ENCODE results near the gene OTOF. TPM values are rescaled to one million over a fixed set of nuclear protein-coding genes. Genes with fewer than 3 reads are reported as not detected.

Gene OTOF
- total and polyA plus RNA-seq, 10 donors: 0.06 to 1.6 (median 0.25) TPM

- DNase-seq: peak; percentile 56
- peaks cover 3 to 20% (median 15%) of the 10 kb centered on the region in 8 donors for H3K9me3 ChIP-seq
- H3K27me3 ChIP-seq (replicated peaks in 1 of 7): no peaks in the 10 kb centered on the region
- WGBS, 5 donors: 86 to 91% (median 89%) methylated on average over 19 to 22 of the region's 22 CpGs
- intact Hi-C loops (cut with DNase I; ENCODE audit: low total_unique reads): no loop called here
- TF ChIP-seq CTCF (IDR thresholded peaks at IDR 0.05 in 8 of 11, conservative IDR thresholded peaks at IDR 0.05 in 3 of 11): no peak
- no peak for TF ChIP-seq POLR2AphosphoS5 (IDR thresholded peaks at IDR 0.05)
- TF ChIP-seq POLR2A (IDR thresholded peaks at IDR 0.05): no peak
- H3K36me3 ChIP-seq: no peaks in the 10 kb centered on the region
- no peak overlapping the region for H3K4me3 ChIP-seq
- peaks cover 0 to 21% (median 4%) of the 10 kb centered on the region in 6 donors for H3K4me1 ChIP-seq
- no peak overlapping the region for H3K27ac ChIP-seq
These were observed 11.1 kb downstream of the OTOF start for GRCh38 chr2:26466662-26467310.

DNA sequence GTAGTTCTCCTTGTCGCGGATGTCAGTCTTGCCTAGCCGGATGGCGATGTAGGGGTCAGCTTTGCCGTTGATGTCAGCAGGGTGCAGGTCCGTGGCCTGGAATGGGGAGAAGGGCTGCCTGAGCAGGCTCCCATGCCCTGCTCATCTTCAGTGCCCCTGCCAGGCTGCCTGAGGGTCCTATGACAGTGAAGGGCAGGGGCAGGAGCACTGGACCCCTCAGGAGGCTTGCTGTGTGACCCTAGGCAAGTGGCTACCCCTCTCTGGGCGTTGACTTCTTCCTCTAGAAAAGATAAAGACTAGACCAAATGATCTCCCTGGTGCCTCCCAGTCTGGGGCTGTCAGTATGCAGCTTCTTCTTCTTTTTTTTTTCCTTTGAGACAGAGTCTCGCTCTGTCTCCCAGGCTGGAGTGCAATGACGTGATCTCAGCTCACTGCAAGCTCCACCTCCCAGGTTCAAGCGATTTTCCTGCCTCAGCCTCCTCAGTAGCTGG lies 11.9 kb downstream of the OTOF start:
- DNase-seq: peak; percentile 63
- no peak overlapping the region for H3K27ac ChIP-seq
- peaks cover 3 to 20% (median 15%) of the 10 kb centered on the region in 8 donors for H3K9me3 ChIP-seq
- no peak for TF ChIP-seq POLR2AphosphoS5 (IDR thresholded peaks at IDR 0.05)
- no peak for TF ChIP-seq CTCF (IDR thresholded peaks at IDR 0.05 in 8 of 11, conservative IDR thresholded peaks at IDR 0.05 in 3 of 11)
- no peak for TF ChIP-seq POLR2A (IDR thresholded peaks at IDR 0.05)
- H3K36me3 ChIP-seq: no peaks in the 10 kb centered on the region
- H3K4me3 ChIP-seq: no peak overlapping the region
- intact Hi-C loops (cut with DNase I; ENCODE audit: low total_unique reads): no loop called here
- H3K27me3 ChIP-seq (replicated peaks in 1 of 7): no peaks in the 10 kb centered on the region
- 83 to 95% (median 89%) methylated on average over 7 to 10 of the region's 10 CpGs for whole genome bisulfite sequencing, 5 donors
- H3K4me1 ChIP-seq: peaks cover 0 to 21% (median 4%) of the 10 kb centered on the region in 6 donors

DNA sequence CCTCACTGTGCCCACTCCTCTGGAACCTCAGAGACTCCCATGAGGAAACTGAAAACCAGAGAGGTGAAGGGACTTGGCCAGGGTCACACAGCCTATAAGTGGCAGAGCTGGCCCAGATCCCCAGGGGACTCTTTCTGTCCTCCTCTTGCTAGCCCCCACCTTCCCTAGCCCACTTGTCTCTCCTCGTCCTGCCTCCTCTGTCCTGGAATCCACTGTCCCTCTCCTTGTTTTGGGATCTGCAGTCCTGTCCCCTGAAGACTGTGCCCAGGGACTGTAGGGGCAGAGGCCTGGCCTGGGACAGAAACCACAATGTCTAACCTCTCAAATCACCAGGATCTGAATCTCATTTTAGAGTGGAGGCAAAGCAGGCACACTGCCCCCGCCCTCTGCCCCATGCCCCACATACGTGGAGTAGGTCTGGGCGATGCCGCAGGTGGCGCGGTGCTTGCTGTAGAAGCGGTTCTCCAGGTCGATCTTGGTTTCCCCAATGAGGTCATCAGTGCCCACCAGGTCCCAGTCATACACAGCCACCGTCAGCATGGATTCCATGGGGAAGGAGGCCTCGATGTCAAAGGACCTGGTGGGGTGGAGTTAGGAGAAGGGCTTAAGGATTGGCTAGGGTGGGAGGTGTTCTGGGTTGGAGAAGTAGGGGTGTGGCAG lies 12.5 kb downstream of the OTOF start:
- 90 to 93% (median 92%) methylated on average over 11 of the region's 11 CpGs for WGBS, 5 donors
- H3K4me1 ChIP-seq: peaks cover 0 to 21% (median 4%) of the 10 kb centered on the region in 6 donors
- no peak overlapping the region for H3K4me3 ChIP-seq
- no peaks in the 10 kb centered on the region for H3K36me3 ChIP-seq
- H3K27ac ChIP-seq: no peak overlapping the region
- peak; percentile 65 for DNase-seq
- intact Hi-C loops (cut with DNase I; ENCODE audit: low total_unique reads): no loop called here
- TF ChIP-seq POLR2AphosphoS5 (IDR thresholded peaks at IDR 0.05) (no peak), POLR2A (IDR thresholded peaks at IDR 0.05) (no peak), CTCF (IDR thresholded peaks at IDR 0.05 in 8 of 11, conservative IDR thresholded peaks at IDR 0.05 in 3 of 11) (no peak)
- no peaks in the 10 kb centered on the region for H3K27me3 ChIP-seq (replicated peaks in 1 of 7)
- peaks cover 3 to 20% (median 15%) of the 10 kb centered on the region in 8 donors for H3K9me3 ChIP-seq

Data from spleen (tissue), 11 donors.